T-helper 17 cell (primary cell): ENCODE results near the gene NUDT3. TPM values are rescaled to one million over a fixed set of nuclear protein-coding genes. Genes with fewer than 3 reads are reported as not detected.
A peak's percentile ranks its signal among the peaks of the same experiment; 100 is the strongest.

Experiments used
- ATAC-seq: fragments of 150-1000 bp; cut with Tn5 transposase; 2 replicates; pipeline ENCODE4 v1.10.0; 2021; ENCODE audit warnings: mild to moderate bottlenecking, moderate library complexity
- DNase-seq, 3 donors: peaks; one replicate each; pipeline versions ENCODE4 v3.0.0 to v3.0.0-alpha.2; 2020 to 2021
- H3K9me3 ChIP-seq: one replicate; pipeline ENCODE4 v1.7.0; 2013; ENCODE audit warnings: low read length, mild to moderate bottlenecking; ENCODE audit not compliant: control insufficient read depth, poor library complexity, severe bottlenecking
- H3K27ac Mint-ChIP-seq: one replicate; pipeline ENCODE4 v1.8.0; 2022; ENCODE audit warnings: mild to moderate bottlenecking, moderate library complexity, mixed read lengths
- H3K27me3 Mint-ChIP-seq: one replicate; pipeline ENCODE4 v1.8.0; 2022; ENCODE audit warnings: mixed read lengths
- H3K36me3 Mint-ChIP-seq: one replicate; pipeline ENCODE4 v1.8.0; 2022; ENCODE audit warnings: low read depth, mixed read lengths
- H3K4me1 Mint-ChIP-seq: one replicate; pipeline ENCODE4 v1.8.0; 2022; ENCODE audit warnings: mild to moderate bottlenecking, mixed read lengths
- H3K4me3 Mint-ChIP-seq: one replicate; pipeline ENCODE4 v1.8.0; 2022; ENCODE audit warnings: mild to moderate bottlenecking, moderate library complexity, mixed read lengths
- total RNA-seq, 4 donors: library from RNA in 2 of 4; stranded (reverse) in 2 of 4; gene quantifications; one replicate each; pipeline ENCODE4 v1.2.3 and lab custom pipeline; 2022 to 2026

Gene NUDT3
- total RNA-seq, 2 donors from 2014 or later = 21.1 to 23.2 TPM

DNA sequence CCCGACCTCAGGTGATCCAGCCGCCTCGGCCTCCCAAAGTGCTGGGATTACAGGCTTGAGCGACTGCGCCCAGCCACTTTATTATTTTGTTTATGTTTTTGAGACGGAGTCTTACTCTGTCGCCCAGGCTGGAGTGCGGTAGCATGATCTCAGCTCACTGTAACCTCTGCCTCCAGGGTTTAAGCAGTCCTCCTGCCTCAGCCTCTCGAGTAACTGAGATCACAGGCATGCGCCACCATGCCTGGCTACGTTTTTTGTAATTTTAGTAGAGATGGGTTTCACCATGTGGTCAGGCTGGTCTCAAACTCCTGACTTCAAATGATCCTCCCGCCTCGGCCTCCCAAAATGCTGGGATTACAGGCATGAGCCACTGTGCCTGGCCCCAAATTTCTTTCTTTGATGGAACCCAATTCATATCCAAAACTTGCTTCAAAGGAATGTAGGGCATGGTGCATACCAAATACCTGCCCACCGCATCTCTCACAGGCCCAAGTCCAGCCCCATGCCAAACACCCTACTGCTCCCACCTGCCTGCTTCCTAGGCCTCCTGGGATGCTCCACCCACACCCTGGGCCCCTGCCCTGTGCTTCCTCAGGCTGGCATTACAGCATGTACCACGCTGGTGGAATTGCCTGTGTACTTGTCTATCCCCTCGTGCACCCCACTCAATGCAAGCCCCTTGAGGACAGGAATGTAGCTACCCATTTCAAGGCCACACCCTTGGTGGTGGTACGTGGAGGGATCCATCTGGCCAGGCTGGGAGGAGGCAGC is 160.7 kb downstream of the NUDT3 start:
- no peak for DNase-seq
- H3K4me1 Mint-ChIP-seq = peaks cover 10% of the 10 kb centered on the region
- H3K27ac Mint-ChIP-seq = peak overlapping the region; percentile 44
- no peak for ATAC-seq
- H3K36me3 Mint-ChIP-seq = no peaks in the 10 kb centered on the region
- H3K27me3 Mint-ChIP-seq = no peaks in the 10 kb centered on the region
- no peak overlapping the region for H3K4me3 Mint-ChIP-seq
- H3K9me3 ChIP-seq = no peaks in the 10 kb centered on the region

DNA sequence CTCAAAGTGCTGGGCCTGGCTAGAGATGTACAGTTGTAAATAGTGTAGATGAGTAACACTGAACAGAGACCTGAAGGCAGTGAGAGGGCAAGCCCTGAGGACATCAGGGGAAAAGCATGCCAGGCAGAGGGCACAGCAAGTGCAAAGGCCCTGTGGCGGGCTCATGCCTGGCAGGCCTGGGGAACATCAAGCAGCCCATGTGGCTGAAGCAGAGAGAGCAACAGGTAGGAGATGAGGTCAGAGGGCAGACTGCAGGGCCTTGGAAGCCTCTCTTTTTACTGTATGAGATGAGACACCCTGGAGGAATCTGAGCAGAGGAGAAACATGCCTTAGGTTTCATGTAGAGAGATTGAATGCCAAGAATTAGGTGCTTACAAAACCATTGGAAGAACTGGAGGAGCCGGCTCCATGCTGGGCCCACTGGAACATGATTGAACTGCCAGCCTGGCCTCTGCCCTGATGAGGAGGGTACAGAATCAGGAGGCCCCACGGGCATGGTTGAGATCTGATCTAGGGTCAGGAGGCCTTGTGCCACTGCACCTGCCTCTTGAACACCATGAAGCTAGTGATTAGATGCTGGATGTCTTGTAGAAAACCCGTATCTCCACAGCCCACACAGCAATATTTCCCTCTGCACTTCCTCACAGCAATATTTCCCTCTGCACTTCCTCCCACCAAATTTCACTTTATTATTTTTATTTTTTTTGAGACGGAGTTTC is 161.7 kb downstream of the NUDT3 start:
- Mint-ChIP-seq H3K4me3 (no peak overlapping the region), H3K27ac (peak overlapping the region; percentile 41), H3K27me3 (no peaks in the 10 kb centered on the region), H3K36me3 (no peaks in the 10 kb centered on the region), H3K4me1 (peaks cover 4% of the 10 kb centered on the region)
- DNase-seq = no peak
- H3K9me3 ChIP-seq = no peaks in the 10 kb centered on the region
- no peak for ATAC-seq

DNA sequence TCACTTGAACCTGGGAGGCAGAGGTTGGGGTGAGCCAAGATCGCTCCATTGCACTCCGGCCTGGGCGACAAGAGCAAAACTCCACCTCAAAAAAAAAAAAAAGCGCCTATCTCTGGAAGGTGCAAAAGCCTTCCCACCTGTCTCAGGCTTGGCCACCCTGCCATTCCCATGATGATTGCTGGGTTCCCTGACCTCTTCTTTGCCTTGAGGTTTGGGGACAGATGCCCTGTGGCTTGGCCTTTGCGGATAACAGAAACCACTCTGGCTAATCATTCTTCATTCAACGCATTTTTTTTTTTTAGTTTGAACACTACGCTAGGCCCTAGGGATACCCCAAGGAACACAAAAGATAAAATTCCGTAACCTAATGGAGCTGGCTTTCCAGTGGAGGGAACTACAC is 162.6 kb downstream of the NUDT3 start:
- Mint-ChIP-seq H3K27me3 (no peaks in the 10 kb centered on the region), H3K4me1 (peaks cover 3% of the 10 kb centered on the region), H3K27ac (no peak overlapping the region), H3K36me3 (no peaks in the 10 kb centered on the region), H3K4me3 (no peak overlapping the region)
- no peaks in the 10 kb centered on the region for H3K9me3 ChIP-seq
- no peak for ATAC-seq
- DNase-seq = no peak

Other genes starting within 250 kb of the NUDT3 start
- not detected for gene GRM4, start 246.6 kb downstream of the NUDT3 start, total RNA-seq
- 10 to 100 TPM; 87.5 to 90.3 TPM for gene HMGA1, start 155.8 kb downstream of the NUDT3 start, total RNA-seq
- 10 to 100 TPM; 24.3 to 29.2 TPM for gene SMIM29, start 143.7 kb downstream of the NUDT3 start, total RNA-seq
- gene RPS10, start 33.4 kb upstream of the NUDT3 start, total RNA-seq = 1,000 to 10,000 TPM; 2,447 to 2,547 TPM
- under 1 TPM; 0.40 to 0.50 TPM for gene PACSIN1, start 73.4 kb upstream of the NUDT3 start, total RNA-seq
- gene SPDEF, start 163.7 kb upstream of the NUDT3 start, total RNA-seq = under 1 TPM; 0.23 to 0.35 TPM